Activated naive CD8-positive, alpha-beta T cell treated with anti-CD3 and anti-CD28 coated beads, Interleukin-2, amount 10 ng/mL, durations not matched to agents 7 days and 5 days (primary cell): ENCODE data around the gene TRIM14. TPM values are rescaled to one million over a fixed set of nuclear protein-coding genes. Genes with fewer than 3 reads are reported as not detected.
A peak's percentile ranks its signal among the peaks of the same experiment; 100 is the strongest.
"Not testable (repeated sequence)": the region's sequence is repeated elsewhere in the genome, so short reads cannot be mapped to it uniquely, and the experiment has no call there.

Experiments used
- ATAC-seq: fragments of 150-1000 bp; cut with Tn5 transposase; one replicate; pipeline ENCODE4 v1.10.0; 2021; ENCODE audit warnings: low read depth, moderate library complexity
- POLR2A ChIA-PET: fragments of 350-600 bp; sonication (Branson Sonifier 250); formaldehyde crosslinking; loops from one replicate; lab custom pipeline; 2021; ENCODE audit warnings: antibody characterized with exemption; lab: Charles Lee
- DNase-seq: peaks from one replicate; pipeline ENCODE4 v3.0.0; 2021
- H3K27ac Mint-ChIP-seq: one replicate; pipeline ENCODE4 v1.8.0; 2022; ENCODE audit warnings: mild to moderate bottlenecking, mixed read lengths
- H3K27me3 Mint-ChIP-seq: one replicate; pipeline ENCODE4 v1.8.0; 2022; ENCODE audit warnings: mild to moderate bottlenecking, moderate library complexity, mixed read lengths
- H3K36me3 Mint-ChIP-seq: one replicate; pipeline ENCODE4 v1.8.0; 2021; ENCODE audit warnings: mild to moderate bottlenecking, mixed read lengths
- H3K4me1 Mint-ChIP-seq: one replicate; pipeline ENCODE4 v1.8.0; 2021; ENCODE audit warnings: mixed read lengths
- H3K4me3 Mint-ChIP-seq: one replicate; pipeline ENCODE4 v1.8.0; 2022; ENCODE audit warnings: mild to moderate bottlenecking, moderate library complexity, mixed read lengths
- H3K9me3 Mint-ChIP-seq: one replicate; pipeline ENCODE4 v1.8.0; 2021; ENCODE audit warnings: mixed read lengths
- total RNA-seq, 2 experiments: library from RNA; stranded (reverse); gene quantifications; one replicate each; pipeline ENCODE4 v1.2.3, GENCODE V29; 2021

Gene TRIM14
- total RNA-seq, 2 experiments from 2014 or later: 99.0 to 108 TPM

GRCh38 chr9:98040212-98040611 lies 78.8 kb downstream of the TRIM14 start:
- DNase-seq (no peak), ATAC-seq (no peak)
- Mint-ChIP-seq H3K9me3 (peaks cover 3% of the 10 kb centered on the region), H3K4me1 (peaks cover 7% of the 10 kb centered on the region), H3K27me3 (peaks cover 18% of the 10 kb centered on the region), H3K36me3 (peaks cover 3% of the 10 kb centered on the region), H3K27ac (no peak overlapping the region), H3K4me3 (no peak overlapping the region)
- POLR2A ChIA-PET: interaction anchor here (0.6 to 1.5 kb wide), 3 partner anchors 8 to 118 kb away, joined by 3 to 4 read pairs (median 4); partner anchors contain the start of genes ANP32B and TRMO

- peaks cover 18% of the 10 kb centered on the region for H3K27me3 Mint-ChIP-seq
- ATAC-seq (no peak), DNase-seq (no peak)
- H3K4me1 Mint-ChIP-seq: peaks cover 7% of the 10 kb centered on the region
- no peak overlapping the region for H3K4me3 Mint-ChIP-seq
- H3K27ac Mint-ChIP-seq: no peak overlapping the region
- H3K36me3 Mint-ChIP-seq: no peaks in the 10 kb centered on the region
- no peaks in the 10 kb centered on the region for H3K9me3 Mint-ChIP-seq
- POLR2A ChIA-PET: interaction anchor here (1.4 kb wide), 1 partner anchor 56 kb away, joined by 4 read pairs; the partner anchor contains the start of gene ANP32B
Observed at GRCh38 chr9:98039607-98040017, 79.4 kb downstream of the TRIM14 start.

- Mint-ChIP-seq H3K9me3 (no peaks in the 10 kb centered on the region), H3K27me3 (peaks cover 18% of the 10 kb centered on the region), H3K36me3 (no peaks in the 10 kb centered on the region), H3K4me3 (no peak overlapping the region), H3K4me1 (peaks cover 10% of the 10 kb centered on the region), H3K27ac (peak overlapping the region; percentile 59)
- DNase-seq (no peak), ATAC-seq (no peak)
- POLR2A ChIA-PET: no interaction called here
Observed at GRCh38 chr9:98038958-98039357, 80.1 kb downstream of the TRIM14 start.

- ATAC-seq (no peak), DNase-seq (no peak)
- peaks cover 10% of the 10 kb centered on the region for H3K4me1 Mint-ChIP-seq
- H3K4me3 Mint-ChIP-seq: no peak overlapping the region
- no peaks in the 10 kb centered on the region for H3K9me3 Mint-ChIP-seq
- H3K27me3 Mint-ChIP-seq: peaks cover 11% of the 10 kb centered on the region
- POLR2A ChIA-PET: interaction anchor here (0.6 kb wide), 1 partner anchor 13 kb away, joined by 5 read pairs; no protein-coding TSS in a partner anchor
- H3K27ac Mint-ChIP-seq: no peak overlapping the region
- no peaks in the 10 kb centered on the region for H3K36me3 Mint-ChIP-seq
Observed at GRCh38 chr9:98037357-98037756, 81.7 kb downstream of the TRIM14 start.

- H3K4me3 Mint-ChIP-seq: peak overlapping the region; percentile 50
- H3K9me3 Mint-ChIP-seq: no peaks in the 10 kb centered on the region
- H3K27ac Mint-ChIP-seq: peak overlapping the region; percentile 87
- ATAC-seq (peak; percentile 98), DNase-seq (peak; percentile 83)
- peaks cover 10% of the 10 kb centered on the region for H3K4me1 Mint-ChIP-seq
- H3K27me3 Mint-ChIP-seq: peaks cover 8% of the 10 kb centered on the region
- no peaks in the 10 kb centered on the region for H3K36me3 Mint-ChIP-seq
- POLR2A ChIA-PET: interaction anchor here (1.4 to 1.8 kb wide), 2 partner anchors 52 to 113 kb away, joined by 4 to 14 read pairs; partner anchors contain the start of genes ANP32B and TRMO
Observed at GRCh38 chr9:98034593-98035546, 84.2 kb downstream of the TRIM14 start.

- ATAC-seq: no peak
- Mint-ChIP-seq H3K4me1 (peaks cover 8% of the 10 kb centered on the region), H3K27me3 (peaks cover 1% of the 10 kb centered on the region), H3K27ac (no peak overlapping the region), H3K9me3 (no peaks in the 10 kb centered on the region), H3K36me3 (peaks cover 2% of the 10 kb centered on the region), H3K4me3 (no peak overlapping the region)
- POLR2A ChIA-PET: interaction anchor here (0.7 kb wide), 2 partner anchors 8 to 110 kb away, joined by 3 to 4 read pairs; partner anchors contain the start of gene TRMO
- DNase-seq: no peak
Observed at GRCh38 chr9:98031935-98032334, 87.1 kb downstream of the TRIM14 start.

GRCh38 chr9:98031169-98031568 lies 87.9 kb downstream of the TRIM14 start:
- Mint-ChIP-seq H3K9me3 (no peaks in the 10 kb centered on the region), H3K4me3 (no peak overlapping the region), H3K27ac (no peak overlapping the region), H3K27me3 (peaks cover 1% of the 10 kb centered on the region), H3K4me1 (peaks cover 8% of the 10 kb centered on the region), H3K36me3 (peaks cover 4% of the 10 kb centered on the region)
- no peak for ATAC-seq
- POLR2A ChIA-PET: no interaction called here
- DNase-seq: no peak

GRCh38 chr9:98024702-98025101 lies 94.3 kb downstream of the TRIM14 start:
- Mint-ChIP-seq H3K9me3 (no peaks in the 10 kb centered on the region), H3K4me3 (no peak overlapping the region), H3K27ac (peak overlapping the region; percentile 31), H3K4me1 (peaks cover 2% of the 10 kb centered on the region), H3K27me3 (no peaks in the 10 kb centered on the region), H3K36me3 (peaks cover 6% of the 10 kb centered on the region)
- POLR2A ChIA-PET: no interaction called here
- no peak for ATAC-seq
- no peak for DNase-seq

- POLR2A ChIA-PET: no interaction called here
- no peak for ATAC-seq
- peaks cover 12% of the 10 kb centered on the region for H3K36me3 Mint-ChIP-seq
- no peak for DNase-seq
- H3K4me1 Mint-ChIP-seq: peaks cover 2% of the 10 kb centered on the region
- no peak overlapping the region for H3K4me3 Mint-ChIP-seq
- H3K27me3 Mint-ChIP-seq: no peaks in the 10 kb centered on the region
- no peak overlapping the region for H3K27ac Mint-ChIP-seq
- no peaks in the 10 kb centered on the region for H3K9me3 Mint-ChIP-seq
Observed at GRCh38 chr9:98022447-98022846, 96.6 kb downstream of the TRIM14 start.

GRCh38 chr9:98021306-98022040 lies 97.5 kb downstream of the TRIM14 start:
- POLR2A ChIA-PET: interaction anchor here (0.8 kb wide), 1 partner anchor 36 kb away, joined by 7 read pairs; no protein-coding TSS in a partner anchor
- DNase-seq: no peak
- no peaks in the 10 kb centered on the region for H3K9me3 Mint-ChIP-seq
- H3K27ac Mint-ChIP-seq: peak overlapping the region; percentile 69
- H3K4me3 Mint-ChIP-seq: no peak overlapping the region
- H3K4me1 Mint-ChIP-seq: peaks cover 6% of the 10 kb centered on the region
- H3K27me3 Mint-ChIP-seq: no peaks in the 10 kb centered on the region
- no peak for ATAC-seq
- peaks cover 16% of the 10 kb centered on the region for H3K36me3 Mint-ChIP-seq

- no peaks in the 10 kb centered on the region for H3K9me3 Mint-ChIP-seq
- H3K27ac Mint-ChIP-seq: no peak overlapping the region
- H3K27me3 Mint-ChIP-seq: no peaks in the 10 kb centered on the region
- peak; percentile 18 for ATAC-seq
- peaks cover 15% of the 10 kb centered on the region for H3K36me3 Mint-ChIP-seq
- POLR2A ChIA-PET: interaction anchor here (0.7 to 0.8 kb wide), 2 partner anchors 37 to 616 kb away, joined by 5 to 7 read pairs; no protein-coding TSS in a partner anchor
- no peak overlapping the region for H3K4me3 Mint-ChIP-seq
- H3K4me1 Mint-ChIP-seq: peaks cover 4% of the 10 kb centered on the region
- no peak for DNase-seq
Observed at GRCh38 chr9:98020476-98021145, 98.4 kb downstream of the TRIM14 start.

- H3K27me3 Mint-ChIP-seq, H3K4me1 Mint-ChIP-seq, H3K9me3 Mint-ChIP-seq, H3K4me3 Mint-ChIP-seq, H3K27ac Mint-ChIP-seq, DNase-seq, ATAC-seq: not testable (repeated sequence)
- POLR2A ChIA-PET: interaction anchor here (0.6 kb wide), 1 partner anchor 9 kb away, joined by 3 read pairs; no protein-coding TSS in a partner anchor
- H3K36me3 Mint-ChIP-seq: peaks cover 22% of the 10 kb centered on the region
Observed at GRCh38 chr9:98019869-98020268, 99.2 kb downstream of the TRIM14 start.
